HG03175 (cell line): ENCODE data around the gene EBF3.

Experiments
- ATAC-seq: cut with Tn5 transposase; IDR thresholded peaks from one replicate; pipeline ENCODE4 v1.9.1; 2021; ENCODE audit warnings: mild to moderate bottlenecking, moderate library complexity; ENCODE audit not compliant: unreplicated experiment

Gene EBF3

DNA sequence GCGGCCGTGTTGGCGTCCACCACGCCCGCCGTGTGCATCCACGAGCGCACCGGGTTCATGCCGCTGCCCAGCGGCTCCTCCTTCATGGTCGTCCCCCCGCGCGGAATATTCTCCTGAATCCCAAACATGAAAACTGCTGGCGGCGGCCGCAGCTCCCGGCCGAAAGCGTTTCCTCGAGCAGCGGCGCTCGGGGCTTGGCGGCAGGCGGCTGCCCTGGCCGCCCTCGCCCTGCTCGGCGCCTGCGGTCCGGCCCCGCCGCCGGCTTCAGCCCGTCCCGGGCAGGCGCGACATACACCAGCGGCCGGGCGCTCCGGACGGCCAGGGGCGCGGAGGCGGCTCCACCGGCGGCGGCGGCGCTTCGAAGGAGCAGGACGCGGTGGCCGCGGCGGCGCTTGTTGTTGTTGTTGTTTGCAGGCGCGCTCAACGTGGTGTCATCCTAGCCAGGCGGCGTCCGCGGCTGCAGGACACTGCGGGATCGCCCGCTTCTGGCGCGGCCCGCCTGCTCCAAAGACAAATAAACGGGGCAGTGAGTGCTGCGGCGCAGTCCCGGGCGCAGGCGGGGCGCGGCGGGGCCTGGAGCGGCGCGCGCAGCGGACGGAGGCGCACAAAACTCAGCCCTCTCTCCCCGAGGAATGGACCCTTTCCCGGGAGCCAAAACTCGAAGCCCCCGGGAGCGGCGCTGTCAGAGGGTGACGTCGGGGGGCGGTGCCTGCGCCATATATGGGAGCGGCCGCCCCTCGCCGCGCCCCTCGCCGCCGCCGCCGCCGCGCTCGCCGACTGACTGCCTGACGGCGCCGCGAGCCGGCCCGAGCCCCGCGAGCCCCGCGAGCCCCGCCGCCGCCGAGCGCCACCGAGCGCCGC is at the start of gene EBF3:
Gene EBF3 (minus strand): TSS at position 634 of the 861 bp plus-strand sequence. CDS start 506 bp downstream, at position 128.
- no peak for ATAC-seq

DNA sequence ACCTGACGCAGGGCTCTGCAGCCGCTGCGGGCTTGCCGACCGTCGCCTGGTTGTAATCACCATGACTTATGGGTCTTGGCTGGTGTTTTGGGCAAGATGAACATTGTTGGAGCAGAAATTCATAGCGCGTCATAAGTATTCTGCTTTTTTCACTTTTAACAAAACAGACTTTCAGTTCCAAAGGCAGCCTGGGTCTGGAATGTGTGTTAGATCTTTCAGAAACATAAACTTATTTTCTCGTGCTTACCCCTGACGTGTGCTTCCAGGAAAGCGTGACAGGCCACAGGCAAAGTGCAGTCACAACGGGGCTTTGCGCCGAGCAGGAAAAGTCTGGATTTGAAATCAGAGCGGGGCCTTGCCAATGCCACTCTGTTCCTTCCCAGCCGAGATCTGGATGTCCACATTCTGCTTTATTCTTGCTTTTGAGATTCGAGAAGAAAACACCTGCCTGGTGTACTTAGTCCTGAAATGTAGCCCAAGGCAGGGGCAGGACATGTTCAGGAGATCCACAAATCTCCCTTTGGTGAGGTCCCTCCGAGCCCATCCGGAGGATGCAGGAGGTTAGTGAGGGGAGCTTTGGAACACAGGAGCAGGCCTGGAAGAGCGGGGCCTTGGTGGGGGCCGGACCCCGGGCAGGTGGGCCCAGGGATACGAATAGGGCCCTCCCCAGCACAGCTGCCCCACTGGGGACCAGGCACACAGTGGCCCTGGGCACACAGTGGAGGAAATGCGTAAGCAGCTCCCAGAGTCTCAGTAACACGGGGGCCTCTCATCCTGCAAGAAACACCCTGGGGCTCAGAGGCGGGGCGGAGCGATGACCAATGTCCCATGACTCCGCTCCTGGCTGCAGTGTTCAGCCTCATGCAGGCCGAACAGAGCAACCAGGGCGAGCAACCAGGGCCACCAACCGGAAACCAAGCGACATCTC is 49.5 kb upstream of the EBF3 start:
- ATAC-seq, result no peak

DNA sequence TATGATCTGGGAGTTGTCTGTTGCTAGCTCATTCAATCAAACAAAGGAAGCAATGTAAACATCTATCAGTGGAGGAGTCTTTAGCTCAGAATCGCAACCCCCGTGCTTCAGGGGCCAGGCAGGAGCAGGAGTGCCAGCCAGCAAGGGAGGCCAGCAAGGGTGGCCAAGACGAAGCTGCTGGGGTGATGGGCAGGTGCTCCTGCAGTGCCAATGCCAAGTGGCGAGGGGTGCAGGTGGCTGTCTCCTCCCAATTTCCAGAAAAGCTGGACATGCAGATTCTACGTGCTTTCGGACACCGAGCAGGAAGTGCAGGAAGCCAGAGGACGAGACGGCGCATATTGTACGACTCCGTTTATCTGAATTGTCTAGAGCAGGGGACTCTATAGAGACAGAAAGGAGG is 48.1 kb upstream of the EBF3 start:
- no peak for ATAC-seq

GRCh38 chr10:130010653-130011052 is 46.6 kb upstream of the EBF3 start:
- no peak for ATAC-seq

DNA sequence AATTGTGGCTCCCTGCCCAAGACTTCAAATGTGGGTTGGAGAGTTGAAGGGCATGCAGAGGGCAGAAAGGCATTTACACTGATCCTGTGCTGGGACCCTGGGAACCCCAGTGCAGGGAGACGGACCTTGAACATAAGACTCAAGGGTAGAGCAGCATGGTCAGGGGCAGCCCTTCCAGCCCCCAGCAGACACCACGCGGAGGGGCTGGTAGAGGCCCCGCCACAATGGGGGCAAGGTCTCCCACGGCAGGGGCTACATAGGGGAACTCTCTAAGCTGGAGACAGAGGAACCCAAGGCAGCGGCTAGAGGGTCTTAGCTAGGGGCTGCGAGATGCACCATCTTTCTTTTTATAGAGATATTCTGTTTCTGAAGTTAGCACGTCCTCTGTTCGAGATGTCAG is 45.2 kb upstream of the EBF3 start:
- no peak for ATAC-seq

GRCh38 chr10:130003787-130004613 is 39.9 kb upstream of the EBF3 start:
- no peak for ATAC-seq

- no peak for ATAC-seq
Observed at GRCh38 chr10:130003166-130003565, 39.1 kb upstream of the EBF3 start.

DNA sequence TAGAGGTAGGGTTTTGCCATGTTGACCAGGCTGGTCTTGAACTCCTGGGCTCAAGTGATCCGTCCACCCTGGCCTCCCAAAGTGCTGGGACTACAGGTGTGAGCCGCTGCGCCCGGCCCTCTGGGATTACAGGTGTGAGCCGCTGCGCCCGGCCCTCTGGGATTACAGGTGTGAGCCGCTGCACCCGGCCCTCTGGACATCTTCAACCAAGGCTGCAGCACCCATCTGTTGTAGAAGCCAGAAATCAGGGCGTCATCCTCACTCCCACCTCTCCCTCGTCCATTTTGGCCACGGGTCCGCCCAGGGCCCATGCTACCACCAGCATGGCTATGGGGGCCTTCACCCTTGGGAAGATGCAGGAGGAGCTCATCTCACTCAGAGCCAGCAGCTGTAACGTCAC is 38.5 kb upstream of the EBF3 start:
- no peak for ATAC-seq

DNA sequence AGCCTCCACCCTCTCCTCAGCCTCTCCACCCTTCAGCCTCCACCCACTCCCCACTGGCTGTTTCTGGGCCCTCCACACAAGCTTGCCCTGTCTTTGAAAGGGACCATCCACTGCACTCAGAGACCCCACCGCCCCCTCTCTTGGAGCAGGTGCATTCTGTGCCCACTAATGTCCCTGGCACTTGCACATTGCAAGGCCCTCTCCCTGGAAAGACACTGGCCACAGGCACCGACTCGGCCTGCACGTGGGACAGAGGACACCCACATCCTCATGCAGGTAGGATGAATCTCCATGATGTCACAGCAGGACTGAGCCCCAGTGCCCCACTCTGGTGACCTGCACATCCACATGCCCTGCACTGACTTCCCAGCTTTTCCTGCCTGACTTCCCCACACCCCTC is 36.8 kb upstream of the EBF3 start:
- ATAC-seq, result no peak

GRCh38 chr10:129999140-129999539 is 35.1 kb upstream of the EBF3 start:
- ATAC-seq, result no peak

DNA sequence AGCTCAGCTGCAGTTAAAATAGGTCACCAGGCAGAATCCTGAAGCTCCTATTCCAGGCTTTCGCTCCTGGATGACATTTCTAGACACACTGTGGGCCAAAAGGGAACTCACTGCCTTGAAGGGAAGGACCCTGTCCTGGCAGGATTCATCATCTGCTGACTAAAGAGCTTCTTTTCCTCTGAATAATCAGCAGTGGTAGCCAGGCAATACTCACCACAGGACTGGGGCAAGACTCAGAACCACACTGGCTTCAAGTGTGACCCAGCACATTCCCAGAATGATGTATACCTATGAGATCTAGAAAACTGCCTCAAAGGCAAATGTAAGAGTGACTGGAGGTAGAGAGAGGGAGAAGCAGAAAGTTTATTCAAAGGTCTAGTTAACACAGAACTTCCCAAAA is 29.5 kb upstream of the EBF3 start:
- no peak for ATAC-seq

- no peak for ATAC-seq
Observed at GRCh38 chr10:129992356-129992755, 28.3 kb upstream of the EBF3 start.

- ATAC-seq, result no peak
Observed at GRCh38 chr10:129982825-129983224, 18.8 kb upstream of the EBF3 start.

DNA sequence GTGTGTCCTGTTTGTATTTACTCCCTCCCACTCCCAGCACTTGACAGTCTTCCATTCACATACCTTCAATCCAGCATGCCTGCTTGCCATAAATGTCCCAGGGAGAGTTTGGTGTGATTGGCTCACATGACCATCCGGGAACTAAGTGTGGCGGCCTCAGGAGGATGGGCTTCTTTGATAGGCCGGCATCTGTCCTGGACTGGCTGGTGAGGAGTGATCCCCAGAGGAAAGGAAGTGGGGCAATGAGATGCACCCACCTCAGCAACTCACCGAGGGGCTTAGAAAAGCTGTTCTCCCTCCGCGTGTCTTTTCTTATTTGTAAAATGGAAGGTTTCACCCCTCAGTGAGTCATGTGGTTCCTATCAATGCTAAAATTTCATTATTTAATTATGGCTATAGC is 14.9 kb upstream of the EBF3 start:
- no peak for ATAC-seq

- ATAC-seq, result no peak
Observed at GRCh38 chr10:129978322-129978721, 14.2 kb upstream of the EBF3 start.

- no peak for ATAC-seq
Observed at GRCh38 chr10:129977794-129978193, 13.7 kb upstream of the EBF3 start.

GRCh38 chr10:129973674-129974059 is 9.6 kb upstream of the EBF3 start:
- no peak for ATAC-seq

DNA sequence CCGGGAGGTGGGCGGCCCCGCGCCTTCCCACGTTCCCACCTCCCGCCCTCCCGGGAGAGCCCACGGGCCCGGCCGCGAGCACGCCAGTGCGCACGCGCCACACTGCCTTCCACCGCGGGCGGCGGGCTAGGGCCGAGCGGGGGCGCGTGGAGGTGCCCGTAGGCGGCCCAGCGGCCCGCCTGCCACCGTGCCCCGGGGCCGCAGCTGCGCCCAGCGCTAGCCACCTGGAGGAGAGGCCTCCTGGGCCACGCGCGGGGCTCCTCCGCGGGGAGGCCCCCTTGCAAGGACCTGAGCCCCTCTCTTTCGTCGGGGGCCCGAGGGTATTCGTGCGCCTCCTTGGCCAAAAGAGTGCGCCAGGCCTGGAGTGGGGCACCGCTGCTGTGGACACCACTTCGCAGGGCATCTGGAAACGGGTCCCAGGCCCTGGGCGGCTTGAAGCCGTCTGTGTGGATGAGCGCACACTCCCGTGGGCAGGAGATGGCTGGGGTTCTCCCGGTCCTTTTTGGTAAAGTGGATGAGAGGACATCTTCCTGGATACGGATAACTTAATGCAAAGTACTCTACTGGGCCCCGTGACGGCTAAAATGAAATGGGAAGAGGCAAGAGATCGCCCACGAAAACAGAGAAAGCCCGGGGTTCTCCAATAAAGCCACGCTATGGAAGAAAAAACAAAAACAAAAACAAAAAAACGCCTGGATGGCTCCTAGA is 9.0 kb upstream of the EBF3 start:
- ATAC-seq, result no peak

GRCh38 chr10:129972145-129972965 is 8.3 kb upstream of the EBF3 start:
- no peak for ATAC-seq
